Heart right ventricle (tissue), 16 donors: Measurements from ENCODE around the gene FGF2. TPM values are rescaled to one million over a fixed set of nuclear protein-coding genes. Genes with fewer than 3 reads are reported as not detected.
"Not testable (repeated sequence)": the region's sequence is repeated elsewhere in the genome, so short reads cannot be mapped to it uniquely, and the experiment has no call there.

Experiments used
- ATAC-seq, 8 donors: fragments of 200-7000 bp; cut with Tn5 transposase; one replicate each; pipeline ENCODE4 v1.9.1; 2020; ENCODE audit warnings: mild to moderate bottlenecking in 8 of 8, moderate library complexity in 8 of 8, moderate number of reproducible peaks in 1 of 8
- DNase-seq, 2 donors: peaks; one replicate each; pipeline ENCODE4 v3.0.0-alpha.2; 2020
- H3K27ac ChIP-seq, 10 donors: fragments of 200-600 bp; sonication (generic) in 2 of 10; one replicate each; pipeline versions ENCODE4 v1.5.0 to v1.8.0; 2020 to 2022; ENCODE audit warnings: mild to moderate bottlenecking in 3 of 10
- H3K27me3 ChIP-seq, 7 donors: fragments of 200-600 bp; one replicate each; pipeline ENCODE4 v1.8.0; 2021 to 2022; ENCODE audit warnings: mild to moderate bottlenecking in 2 of 7
- H3K36me3 ChIP-seq, 9 donors: fragments of 200-600 bp; sonication (generic) in 1 of 9; one replicate each; pipeline versions ENCODE4 v1.5.0 to v1.8.0; 2020 to 2022; ENCODE audit warnings: mild to moderate bottlenecking in 2 of 9
- H3K4me1 ChIP-seq, 9 donors: fragments of 200-600 bp; sonication (generic) in 1 of 9; one replicate each; pipeline versions ENCODE4 v1.5.0 to v1.8.0; 2020 to 2022; ENCODE audit warnings: mild to moderate bottlenecking in 4 of 9
- H3K4me3 ChIP-seq, 10 donors: fragments of 200-600 bp; sonication (generic) in 2 of 10; one replicate each; pipeline versions ENCODE4 v1.5.0 to v1.8.0; 2020 to 2022; ENCODE audit warnings: mild to moderate bottlenecking in 7 of 10, moderate library complexity in 2 of 10
- H3K9me3 ChIP-seq, 11 donors: fragments of 200-600 bp in 10 of 11; sonication (generic) in 2 of 11; one replicate each; pipeline versions ENCODE4 v1.5.0 to v1.8.0; 2013 to 2022; ENCODE audit warnings: mild to moderate bottlenecking in 2 of 11, control low read depth in 1 of 11, moderate library complexity in 1 of 11
- whole genome bisulfite sequencing, 2 donors: extraction: QIAGEN DNeasy Blood & Tissue Kit; methylation state at CpG; one replicate each; pipeline ENCODE4 v1.1.7; 2013; ENCODE audit warnings: inconsistent platforms in 1 of 2; 5-methylcytosine and 5-hydroxymethylcytosine counted together
- intact Hi-C, 10 donors: fragments of 100-400 bp; cut with DNase I; formaldehyde crosslinking; loops; one replicate each; pipeline versions ENCODE4 v1.11.1 to v1.14.2; 2022
- polyA plus RNA-seq, 2 donors: library from polyadenylated mRNA; stranded (reverse); fragments of 200-250 nt; gene quantifications; one replicate each; pipeline ENCODE4 v1.2.3, GENCODE V29; 2013
- total RNA-seq, 10 donors: library from RNA; stranded (reverse); fragmentation: NEBNext Ultra II Directional in 3 of 10; extraction: Animal tissue kit (Norgen Biotek cat#: 25700) in 3 of 10; gene quantifications; one replicate each; pipeline versions ENCODE4 v1.2.1 to v1.2.4, GENCODE V29; 2021 to 2023
- TF ChIP-seq, protein P1 (sequence below), 9 donors: fragments of 200-600 bp; sonication (generic) in 2 of 9; IDR thresholded peaks; one replicate each; pipeline versions ENCODE4 v1.5.0 to v1.8.0; 2021 to 2022; ENCODE audit warnings: antibody characterized with exemption in 9 of 9, mild to moderate bottlenecking in 5 of 9, moderate library complexity in 1 of 9
- donor health status: Arrhythmogenic right ventricular cardiomyopathy.
- donor health status: ischemic (EF 13 %, LVEDD 7.1; RV severe dilation, severe dysfunction).
- donor health status: healthy with polysubstance abuse.
- donor health status: DM: no; HTN: yes; CAD: no.
- donor health status: DM: no; HTN: no; CAD: no.
- donor health status: ischemic (EF 25% LVEDD 6.9; RV normal size, moderate dysfunction).
- donor health status: ischemic (EF 25% LVEDD 5.7; RV mildly dilated, moderate dysfunction).
- donor health status: healthy.
- donor health status: DM: yes; HTN: yes; CAD: no.
- donor health status: Ischemic cardiomyopathy.
- donor health status: ischemic (EF 35%, LVEDD 5.7; RV mildly dilated, moderate dysfunction).
- donor health status: nonischemic (EF 11% LVEDD 7.7; RV severe dilation, severe dysfunction).
- donor health status: DM: yes; HTN: yes; CAD: no.
- donor health status: PGD.
- donor health status: ischemic (EF 29% LVEDD 5.4; RV normal size, mild dysfunction).
- donor health status: nonischemic (EF 23%, LVEDD 6.1; RV moderate dilation, normal function).

The FGF2 gene
- total and polyA plus RNA-seq, 12 donors, result 2.9 to 8.6 (median 5.6) TPM

- peaks cover 0 to 48% (median 16%) of the 10 kb centered on the region in 9 donors for H3K4me1 ChIP-seq
- H3K4me3 ChIP-seq, result no peak overlapping the region
- H3K27ac ChIP-seq, result no peak overlapping the region
- ATAC-seq (no peak), DNase-seq (no peak)
- 80 to 81% methylated on average over 1 of the region's 1 CpG for WGBS, 2 donors
- peaks cover 0 to 9% (median 0%) of the 10 kb centered on the region in 9 donors for H3K36me3 ChIP-seq
- intact Hi-C loops, result loop anchor here in 1 of 10 donors (10.0 kb wide), 1 partner anchor 93 kb away; no protein-coding TSS in a partner anchor
- TF ChIP-seq, protein P1, sequence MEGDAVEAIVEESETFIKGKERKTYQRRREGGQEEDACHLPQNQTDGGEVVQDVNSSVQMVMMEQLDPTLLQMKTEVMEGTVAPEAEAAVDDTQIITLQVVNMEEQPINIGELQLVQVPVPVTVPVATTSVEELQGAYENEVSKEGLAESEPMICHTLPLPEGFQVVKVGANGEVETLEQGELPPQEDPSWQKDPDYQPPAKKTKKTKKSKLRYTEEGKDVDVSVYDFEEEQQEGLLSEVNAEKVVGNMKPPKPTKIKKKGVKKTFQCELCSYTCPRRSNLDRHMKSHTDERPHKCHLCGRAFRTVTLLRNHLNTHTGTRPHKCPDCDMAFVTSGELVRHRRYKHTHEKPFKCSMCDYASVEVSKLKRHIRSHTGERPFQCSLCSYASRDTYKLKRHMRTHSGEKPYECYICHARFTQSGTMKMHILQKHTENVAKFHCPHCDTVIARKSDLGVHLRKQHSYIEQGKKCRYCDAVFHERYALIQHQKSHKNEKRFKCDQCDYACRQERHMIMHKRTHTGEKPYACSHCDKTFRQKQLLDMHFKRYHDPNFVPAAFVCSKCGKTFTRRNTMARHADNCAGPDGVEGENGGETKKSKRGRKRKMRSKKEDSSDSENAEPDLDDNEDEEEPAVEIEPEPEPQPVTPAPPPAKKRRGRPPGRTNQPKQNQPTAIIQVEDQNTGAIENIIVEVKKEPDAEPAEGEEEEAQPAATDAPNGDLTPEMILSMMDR (IDR thresholded peaks at IDR 0.05), result no peak
- no peaks in the 10 kb centered on the region for H3K27me3 ChIP-seq
- H3K9me3 ChIP-seq, result no peaks in the 10 kb centered on the region
These were observed 11.4 kb downstream of the FGF2 start for GRCh38 chr4:122838034-122838433.

- H3K9me3 ChIP-seq, result no peaks in the 10 kb centered on the region
- H3K4me1 ChIP-seq, result peaks cover 0 to 38% (median 8%) of the 10 kb centered on the region in 9 donors
- H3K36me3 ChIP-seq, result peaks cover 0 to 9% (median 0%) of the 10 kb centered on the region in 9 donors
- no peak overlapping the region for H3K27ac ChIP-seq
- H3K4me3 ChIP-seq, result no peak overlapping the region
- TF ChIP-seq, protein P1 (IDR thresholded peaks at IDR 0.05), result no peak
- DNase-seq (no peak), ATAC-seq (no peak)
- WGBS, 2 donors, result 87 to 94% methylated on average over 1 of the region's 1 CpG
- H3K27me3 ChIP-seq, result no peaks in the 10 kb centered on the region
- intact Hi-C loops, result no loop called here
These were observed 15.8 kb downstream of the FGF2 start for GRCh38 chr4:122842392-122842791.

- H3K4me1 ChIP-seq, result peaks cover 0 to 38% (median 8%) of the 10 kb centered on the region in 9 donors
- no peaks in the 10 kb centered on the region for H3K9me3 ChIP-seq
- no peaks in the 10 kb centered on the region for H3K27me3 ChIP-seq
- no peak overlapping the region for H3K4me3 ChIP-seq
- H3K36me3 ChIP-seq, result peaks cover 0 to 9% (median 0%) of the 10 kb centered on the region in 9 donors
- intact Hi-C loops, result no loop called here
- TF ChIP-seq, protein P1 (IDR thresholded peaks at IDR 0.05), result no peak
- H3K27ac ChIP-seq, result no peak overlapping the region
- 64 to 75% methylated on average over 4 of the region's 4 CpGs for WGBS, 2 donors
- ATAC-seq, result peak in 4 of 8 donors; percentile 16 to 63 (median 42)
- DNase-seq, result no peak
These were observed 16.4 kb downstream of the FGF2 start for GRCh38 chr4:122842984-122843531.

GRCh38 chr4:122844391-122844790 is 17.8 kb downstream of the FGF2 start:
- H3K4me1 ChIP-seq, result peaks cover 0 to 38% (median 8%) of the 10 kb centered on the region in 9 donors
- H3K27ac ChIP-seq, intact Hi-C loops, ATAC-seq, H3K9me3 ChIP-seq, H3K4me3 ChIP-seq, H3K36me3 ChIP-seq, H3K27me3 ChIP-seq, DNase-seq: not testable (repeated sequence)
- 95 to 100% methylated on average over 1 of the region's 1 CpG for WGBS, 2 donors

DNA sequence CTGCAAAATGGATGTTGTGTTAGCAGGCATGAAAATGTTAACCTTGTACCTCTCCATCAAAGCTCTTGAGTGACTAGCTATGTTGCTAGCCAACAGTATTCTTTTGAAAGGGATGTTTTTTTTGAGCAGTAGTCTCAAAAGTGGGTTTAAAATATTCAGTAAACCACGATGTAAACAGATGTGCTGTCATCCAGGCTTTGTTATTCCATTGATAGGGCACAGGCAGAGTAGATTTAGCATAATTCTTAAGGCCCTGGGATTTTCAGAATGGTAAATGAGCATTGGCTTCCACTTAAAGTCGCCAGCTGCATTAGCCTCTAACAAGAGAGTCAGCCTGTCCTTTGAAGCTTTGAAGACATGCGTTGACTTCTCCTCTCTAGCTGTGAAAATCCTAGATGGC is 18.4 kb downstream of the FGF2 start:
- WGBS, 2 donors, result 87 to 92% methylated on average over 3 of the region's 3 CpGs
- H3K27ac ChIP-seq, result no peak overlapping the region

More for the DNA sequence above, 18.4 kb downstream of the FGF2 start:
- DNase-seq, result no peak
- no peaks in the 10 kb centered on the region for H3K36me3 ChIP-seq
- no peaks in the 10 kb centered on the region for H3K27me3 ChIP-seq
- ATAC-seq, result no peak
- no peaks in the 10 kb centered on the region for H3K9me3 ChIP-seq
- H3K4me3 ChIP-seq, result no peak overlapping the region
- peaks cover 0 to 37% (median 8%) of the 10 kb centered on the region in 9 donors for H3K4me1 ChIP-seq
- TF ChIP-seq, protein P1 (IDR thresholded peaks at IDR 0.05), result no peak
- intact Hi-C loops, result loop anchor here in 1 of 10 donors (5.0 kb wide), 1 partner anchor 42 kb away; no protein-coding TSS in a partner anchor
